Measurements from ENCODE around the gene CCDC97.
"Not testable (repeated sequence)": the region's sequence is repeated elsewhere in the genome, so short reads cannot be mapped to it uniquely, and the experiment has no call there.

The CCDC97 gene

DNA sequence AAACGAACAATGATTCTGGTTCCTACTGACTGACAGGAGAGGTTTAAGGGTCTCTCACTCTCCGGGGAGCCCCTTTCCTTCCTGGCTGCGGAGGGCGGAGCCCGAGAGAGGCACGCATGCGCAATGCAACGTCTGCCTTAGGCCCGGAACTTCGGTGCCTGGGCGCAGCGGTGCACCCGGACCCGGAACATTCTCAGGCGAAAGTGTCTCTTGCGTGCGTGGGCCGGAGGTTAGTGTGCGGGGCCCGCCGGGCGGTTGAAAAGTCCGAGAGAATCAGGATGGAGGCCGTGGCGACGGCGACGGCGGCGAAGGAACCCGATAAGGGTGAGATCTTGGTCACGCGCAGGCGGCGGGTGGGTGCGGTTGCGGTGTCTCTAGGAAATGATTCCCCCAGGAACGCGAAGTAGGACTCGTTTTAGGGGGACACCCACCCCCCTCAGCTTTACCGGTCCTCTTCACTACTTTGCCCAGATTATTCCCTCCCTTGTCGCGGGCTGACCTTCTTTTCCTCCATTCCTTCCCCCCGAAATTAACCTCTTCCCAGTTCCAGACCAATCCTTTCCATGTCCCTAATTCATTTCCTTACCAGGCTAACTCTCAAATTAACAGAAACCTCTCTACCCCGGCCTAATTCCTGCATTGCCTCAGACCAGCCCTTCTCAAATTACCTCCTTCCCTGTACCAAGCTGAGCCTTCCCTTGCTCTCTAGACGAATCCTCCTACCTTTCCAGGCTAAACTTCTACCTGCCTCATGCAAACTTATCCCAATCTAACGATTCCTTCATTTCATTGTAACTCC is at the start of gene CCDC97:
CCDC97 (plus strand) TSS at position 140 of the 799 bp plus-strand sequence; CDS start at position 279, 139 bp downstream.
- DNase-seq (ENCODE audit: low spot score): peak; percentile 88

DNA sequence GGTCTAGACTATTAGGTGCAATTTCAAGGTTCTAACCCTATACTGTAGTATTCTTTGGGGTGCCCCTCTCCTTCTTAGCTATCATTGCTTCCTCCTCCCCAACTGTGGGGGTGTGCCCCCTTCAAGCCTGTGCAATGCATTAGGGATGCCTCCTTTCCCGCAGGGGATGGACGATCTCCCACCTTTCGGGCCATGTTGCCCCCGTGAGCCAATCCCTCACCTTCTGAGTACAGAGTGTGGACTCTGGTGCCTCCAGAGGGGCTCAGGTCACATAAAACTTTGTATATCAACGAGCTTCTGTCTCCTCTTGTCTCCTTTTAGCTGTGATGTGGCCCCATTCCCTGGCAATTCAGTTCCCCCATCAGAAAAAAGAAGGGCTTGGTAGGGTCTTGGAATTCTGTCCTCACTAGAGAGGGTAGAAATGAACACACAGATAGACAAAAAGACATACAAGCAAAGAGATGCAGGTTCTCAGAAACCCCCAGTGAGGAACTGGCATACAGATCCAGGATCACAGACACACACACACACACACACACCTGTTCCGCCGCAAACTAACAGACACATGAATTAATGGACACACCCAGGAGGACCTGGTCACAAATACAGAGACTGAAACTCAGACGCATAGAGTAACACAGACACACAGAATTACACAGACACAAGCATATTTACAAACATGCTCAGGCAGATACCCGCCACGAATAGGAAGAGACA is 48.3 kb upstream of the CCDC97 start:
- no peak for DNase-seq (ENCODE audit: low spot score)

DNA sequence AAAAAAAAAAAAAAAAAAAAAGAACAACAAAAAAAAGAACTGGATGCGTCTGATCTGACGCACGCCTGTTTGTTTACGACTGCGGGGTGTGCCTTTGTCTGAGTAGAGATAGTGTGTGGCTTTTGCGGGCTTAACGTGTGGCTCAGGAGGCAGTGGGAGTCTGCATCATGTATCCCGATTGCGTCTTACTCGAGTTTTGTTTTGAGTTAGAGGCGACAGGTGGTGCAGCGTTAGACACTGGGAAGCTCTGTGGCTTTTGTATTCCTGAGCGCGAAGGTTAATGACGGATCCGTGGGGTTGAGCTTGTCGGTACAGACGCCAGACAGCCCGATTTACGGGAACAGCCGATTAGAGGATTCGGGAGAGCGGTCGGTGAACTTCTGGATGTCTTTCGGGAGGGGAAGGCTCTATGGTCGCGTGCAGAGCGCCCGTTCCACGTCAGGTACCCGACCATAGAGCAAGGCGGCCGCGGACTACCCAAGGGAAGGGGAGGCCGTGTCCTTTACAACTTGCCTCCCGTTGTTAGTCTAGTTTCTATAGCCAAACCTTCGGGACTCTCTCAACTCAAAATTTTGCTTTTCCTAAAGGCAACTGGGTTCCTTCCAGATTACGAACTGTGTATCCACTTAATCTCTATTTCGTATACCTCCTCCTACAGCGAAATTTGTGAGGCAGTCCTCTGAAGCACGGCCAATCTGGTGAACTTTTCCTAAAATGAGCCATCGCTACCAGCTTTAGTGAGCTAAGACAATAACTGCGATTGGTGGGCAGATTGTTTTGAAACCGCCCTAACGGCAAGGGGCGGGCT is 46.7 kb upstream of the CCDC97 start:
- no peak for DNase-seq (ENCODE audit: low spot score)

DNA sequence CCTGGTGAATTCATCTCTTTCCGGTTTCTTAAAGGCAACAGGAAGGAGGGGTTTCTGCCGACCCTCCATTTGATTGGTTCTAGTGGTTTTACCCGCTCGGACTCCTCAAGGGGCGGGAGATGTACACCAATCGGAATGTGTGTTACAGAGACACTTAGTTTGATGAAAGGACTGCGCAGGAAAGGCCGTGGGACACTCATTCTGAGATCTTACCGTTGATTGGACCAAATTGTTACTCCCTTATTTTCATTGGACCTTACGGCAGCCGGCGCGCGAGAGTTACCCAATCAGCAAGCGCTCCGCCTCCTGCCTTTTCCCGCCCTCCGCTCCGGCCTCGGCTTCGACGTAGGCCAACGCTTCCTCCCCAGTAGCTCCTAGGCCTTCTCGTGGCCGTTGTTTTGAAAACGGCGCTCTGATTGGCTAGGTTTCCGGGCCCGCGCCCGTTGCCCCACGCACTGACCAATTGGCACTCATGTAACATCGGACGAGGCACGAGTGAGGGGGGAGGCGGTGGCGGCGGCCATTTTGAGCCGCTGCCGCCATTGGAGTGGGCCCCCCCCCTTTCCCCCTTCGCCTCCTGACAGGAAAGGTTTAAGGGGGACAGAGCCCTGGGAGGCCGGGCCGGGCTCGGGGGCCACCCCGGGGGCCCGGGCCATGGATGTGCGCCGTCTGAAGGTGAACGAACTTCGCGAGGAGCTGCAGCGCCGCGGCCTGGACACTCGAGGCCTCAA is 46.0 kb upstream of the CCDC97 start, which contains the start of gene HNRNPUL1:
HNRNPUL1 (plus strand) TSS at position 523 of the 731 bp plus-strand sequence; CDS start at position 655, 132 bp downstream.
- peak; percentile 100 for DNase-seq (ENCODE audit: low spot score)

DNA sequence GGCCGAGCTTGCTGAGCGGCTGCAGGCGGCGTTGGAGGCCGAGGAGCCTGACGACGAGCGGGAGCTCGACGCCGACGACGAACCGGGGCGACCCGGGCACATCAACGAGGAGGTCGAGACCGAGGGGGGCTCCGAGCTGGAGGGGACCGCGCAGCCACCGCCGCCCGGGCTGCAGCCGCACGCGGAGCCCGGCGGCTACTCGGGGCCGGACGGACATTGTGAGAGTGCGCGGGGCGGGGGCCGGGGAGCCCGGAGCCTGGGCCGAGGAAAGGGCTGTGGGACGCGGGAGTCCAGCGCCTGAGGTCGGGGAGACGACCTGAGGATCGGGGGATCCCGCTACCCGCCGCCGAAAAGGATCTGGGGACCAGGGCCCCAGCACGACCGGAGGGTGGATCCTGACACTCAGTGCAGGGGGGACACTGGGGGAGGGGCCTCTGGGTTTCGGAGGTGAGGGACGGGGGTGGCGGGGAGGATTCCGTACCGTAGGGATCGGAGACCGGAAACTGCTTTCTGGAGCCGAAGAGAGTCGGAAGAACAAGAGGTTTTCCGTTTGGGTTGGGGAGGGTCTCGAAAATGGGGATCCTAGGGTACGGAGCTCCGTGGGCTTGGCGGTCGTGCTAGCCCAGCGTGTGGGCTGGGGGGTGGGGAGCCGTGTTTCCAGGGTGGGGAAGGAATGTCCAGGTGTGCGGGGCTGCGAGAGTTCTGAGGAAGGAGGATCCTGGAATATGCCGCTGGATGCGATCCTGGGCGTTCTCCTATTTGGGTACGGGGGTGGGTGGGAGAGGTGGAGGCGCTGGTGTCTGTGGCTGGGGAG is 45.2 kb upstream of the CCDC97 start:
- peak; percentile 15 for DNase-seq (ENCODE audit: low spot score)

DNA sequence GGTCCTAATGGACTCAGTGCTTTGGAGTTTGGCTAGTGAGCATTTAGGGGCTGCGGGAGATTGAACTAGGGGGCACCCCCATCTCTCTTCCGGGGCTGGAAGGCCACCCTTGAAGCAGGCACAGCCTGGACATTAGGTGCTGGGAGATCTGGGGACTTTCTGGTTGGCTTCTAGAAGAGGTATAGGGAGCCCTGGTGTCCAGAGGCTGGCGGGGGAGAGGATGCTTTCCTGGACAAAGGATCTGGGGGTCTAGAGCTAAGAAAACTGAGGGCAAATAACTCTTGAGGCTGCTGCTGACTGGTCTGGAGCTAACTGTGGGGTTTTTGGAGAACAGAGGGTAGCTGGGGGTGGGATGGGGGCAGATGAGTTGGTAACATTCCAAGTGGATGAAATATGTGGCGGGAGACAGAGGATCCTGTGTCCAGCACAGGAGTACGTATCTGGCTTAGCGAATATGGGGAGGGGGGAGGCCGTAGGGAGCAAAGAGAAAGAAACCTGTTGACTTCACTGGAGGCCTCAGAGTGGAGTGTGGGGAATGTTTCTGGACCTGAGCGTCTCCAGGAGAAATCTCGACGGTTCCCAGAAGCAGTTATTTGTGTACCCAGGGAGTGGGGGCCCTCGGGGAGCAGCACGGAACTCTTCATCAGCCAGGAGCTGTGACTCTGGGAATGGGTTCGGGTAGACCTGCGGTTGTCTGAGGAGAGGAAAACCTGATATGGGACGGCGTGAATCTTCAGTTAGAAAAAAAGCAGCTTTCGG is 44.4 kb upstream of the CCDC97 start:
- DNase-seq (ENCODE audit: low spot score): no peak

DNA sequence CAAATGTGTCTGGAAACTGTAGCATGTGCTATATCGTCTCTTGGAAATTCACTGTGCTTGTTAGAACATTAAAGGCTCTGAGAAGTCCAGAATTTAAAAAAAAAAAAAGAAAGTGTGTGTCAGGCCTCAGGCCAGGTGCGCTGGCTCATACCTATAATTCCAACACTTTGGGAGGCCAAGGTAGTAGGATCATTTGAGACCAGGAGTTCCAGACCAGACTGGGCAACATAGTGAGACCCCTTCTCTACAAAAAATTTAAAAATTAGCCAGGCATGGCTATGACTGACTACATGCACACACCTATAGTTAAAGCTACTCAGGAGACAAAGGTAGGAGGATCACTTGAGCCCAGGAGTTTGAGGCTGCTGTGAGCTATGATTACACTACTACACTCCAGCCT is 40.9 kb upstream of the CCDC97 start:
- DNase-seq (ENCODE audit: low spot score): no peak

DNA sequence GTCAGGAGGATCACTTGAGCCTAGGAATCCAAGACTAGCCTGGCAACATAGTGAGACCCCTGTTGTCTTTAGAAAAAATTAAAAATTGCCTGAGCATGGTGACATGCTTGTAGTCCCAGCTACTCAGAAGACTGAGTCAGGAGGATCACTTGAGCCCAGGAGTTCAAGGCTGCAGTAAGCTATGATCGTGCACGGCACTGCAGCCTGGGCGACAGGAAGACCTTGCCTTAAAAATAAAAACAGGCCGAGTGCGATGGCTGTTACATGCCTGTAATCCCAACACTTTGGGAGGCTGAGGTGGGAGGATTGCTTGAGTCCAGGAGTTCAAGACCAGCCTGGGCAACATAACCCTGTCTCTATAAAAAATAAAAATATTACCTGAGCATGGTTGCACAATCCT is 40.4 kb upstream of the CCDC97 start:
- no peak for DNase-seq (ENCODE audit: low spot score)

DNA sequence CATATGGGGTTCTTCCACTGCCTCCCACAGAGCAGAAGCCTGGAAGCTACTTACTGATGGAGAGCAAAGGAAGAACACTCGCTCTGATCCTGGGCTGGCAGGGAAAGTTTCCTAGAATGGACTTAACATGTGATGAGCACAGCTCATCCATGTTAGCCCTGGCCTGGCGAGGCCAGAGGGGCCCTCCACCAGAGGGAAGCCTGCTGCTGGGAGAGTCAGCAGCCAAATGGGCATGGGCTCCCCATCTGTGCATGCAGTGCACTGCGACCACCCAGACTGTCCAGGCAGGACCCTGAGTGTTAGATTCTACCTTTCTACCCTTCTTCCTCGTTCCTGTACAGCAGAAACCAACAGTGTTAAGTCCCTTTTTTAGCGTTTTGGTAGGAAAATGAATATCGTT is 36.9 kb upstream of the CCDC97 start:
- DNase-seq (ENCODE audit: low spot score): no peak

DNA sequence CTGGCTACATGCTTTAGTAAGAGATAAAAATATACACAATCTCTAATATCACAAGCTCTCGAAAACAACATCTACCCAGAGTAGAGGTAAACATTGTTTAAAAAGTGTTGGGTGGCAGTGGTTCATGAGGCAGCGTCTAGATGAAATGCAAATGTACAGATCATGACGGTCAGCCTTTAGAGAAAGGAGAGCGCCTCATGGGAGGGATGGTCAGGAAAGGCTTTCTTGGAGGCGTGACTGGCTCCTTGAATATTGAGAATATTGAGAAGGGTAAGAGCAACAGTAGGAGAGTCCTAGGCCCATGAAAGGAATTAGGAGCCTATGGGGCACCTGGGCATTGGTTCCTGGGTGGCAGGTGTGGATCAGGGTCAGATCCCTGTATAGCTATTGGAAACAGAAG is 35.2 kb upstream of the CCDC97 start:
- no peak for DNase-seq (ENCODE audit: low spot score)

DNA sequence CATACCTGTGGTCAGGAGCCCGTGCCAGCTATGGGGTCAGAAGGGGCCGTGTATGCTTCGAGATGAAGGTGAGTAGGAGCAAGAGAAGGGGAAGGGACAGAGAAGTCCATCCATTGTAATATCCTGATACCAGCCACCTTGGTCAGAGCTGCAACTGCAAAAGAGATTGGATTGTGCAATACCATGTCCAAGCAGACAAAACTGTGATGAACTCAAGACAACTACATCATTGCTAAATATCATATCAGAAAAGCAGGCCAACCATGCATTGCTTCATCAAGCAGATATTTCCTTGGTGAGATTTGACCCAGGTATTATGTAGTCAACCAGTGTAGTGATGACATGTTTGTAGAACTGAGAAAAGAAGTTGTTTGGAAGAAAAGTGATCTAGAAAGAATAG is 33.7 kb upstream of the CCDC97 start:
- no peak for DNase-seq (ENCODE audit: low spot score)

DNA sequence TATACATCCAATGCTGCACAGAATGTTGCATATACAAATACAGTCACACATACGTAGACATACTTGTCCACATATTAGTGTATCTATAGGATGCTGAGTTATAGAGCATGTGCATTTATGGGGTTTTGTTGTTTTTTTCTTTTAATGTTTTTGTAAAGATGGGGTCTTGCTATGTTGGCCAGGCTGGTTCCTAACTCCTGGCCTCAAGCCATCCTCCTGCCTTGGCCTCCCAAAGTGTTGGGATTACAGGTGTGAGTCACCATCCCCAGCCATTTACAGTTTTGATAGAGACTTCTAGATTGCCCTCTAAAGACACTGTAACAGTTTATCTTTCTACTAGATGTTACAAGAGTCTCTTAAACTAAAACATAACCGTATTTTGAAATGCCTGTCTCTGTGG is 31.5 kb upstream of the CCDC97 start:
- no peak for DNase-seq (ENCODE audit: low spot score)

DNA sequence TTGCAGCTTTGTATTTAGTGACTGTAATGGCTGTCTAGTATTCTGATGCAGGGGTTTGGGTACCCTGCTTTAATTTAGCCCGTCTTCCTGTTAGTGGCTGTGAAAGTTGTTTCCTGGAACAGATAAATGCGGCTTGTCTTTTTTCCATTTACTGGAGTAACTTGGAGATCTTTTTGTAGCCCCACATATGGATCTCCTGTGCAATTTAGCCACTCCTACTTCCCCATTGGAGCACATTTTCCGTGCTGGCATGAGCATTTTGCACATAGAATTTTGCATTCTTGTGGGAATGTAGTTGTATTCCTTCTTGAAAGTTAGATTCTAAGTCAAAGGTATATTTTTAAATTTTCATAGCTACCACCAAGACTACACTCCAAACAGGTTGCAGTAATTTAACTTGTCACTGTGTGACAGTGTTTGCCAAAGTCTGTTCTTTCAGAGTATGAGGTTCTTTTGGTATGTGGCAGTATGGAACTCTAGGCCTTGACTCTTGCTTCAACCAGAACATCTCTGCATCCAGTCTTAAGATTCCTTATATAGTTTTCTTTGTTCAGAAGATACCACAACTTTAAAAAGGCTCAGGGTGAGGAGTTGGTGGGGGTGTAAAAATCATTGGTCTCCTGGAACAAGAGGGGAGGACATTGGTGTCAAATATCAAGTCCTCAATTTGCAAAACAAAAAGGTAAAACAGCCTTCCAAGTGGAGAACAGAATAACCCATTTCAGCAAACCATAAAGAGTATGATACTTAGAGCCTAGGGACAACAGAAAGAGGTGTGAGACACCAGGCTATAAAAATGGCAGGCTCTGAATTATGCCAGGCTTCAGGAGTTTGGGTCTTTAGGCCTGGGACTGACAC is 21.1 kb upstream of the CCDC97 start:
- no peak for DNase-seq (ENCODE audit: low spot score)

DNA sequence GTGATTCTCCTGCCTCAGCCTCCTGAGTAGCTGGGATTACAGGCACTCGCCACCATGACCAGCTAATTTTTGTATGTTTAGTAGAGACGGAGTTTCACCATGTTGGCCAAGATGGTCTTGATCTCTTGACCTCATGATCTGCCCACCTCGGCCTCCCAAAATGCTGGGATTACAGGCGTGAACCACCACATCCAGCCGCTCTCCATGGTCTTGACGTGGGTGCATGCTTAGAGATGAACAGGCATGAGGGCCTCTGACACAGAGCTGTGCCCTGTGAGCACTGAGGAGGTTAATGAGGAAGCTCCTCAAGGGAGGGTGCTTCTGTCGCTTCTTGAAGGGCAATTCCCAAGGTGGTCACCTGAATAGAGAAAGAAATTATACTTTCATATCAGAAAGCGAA is 20.2 kb upstream of the CCDC97 start:
- not testable (repeated sequence) for DNase-seq (ENCODE audit: low spot score)

DNA sequence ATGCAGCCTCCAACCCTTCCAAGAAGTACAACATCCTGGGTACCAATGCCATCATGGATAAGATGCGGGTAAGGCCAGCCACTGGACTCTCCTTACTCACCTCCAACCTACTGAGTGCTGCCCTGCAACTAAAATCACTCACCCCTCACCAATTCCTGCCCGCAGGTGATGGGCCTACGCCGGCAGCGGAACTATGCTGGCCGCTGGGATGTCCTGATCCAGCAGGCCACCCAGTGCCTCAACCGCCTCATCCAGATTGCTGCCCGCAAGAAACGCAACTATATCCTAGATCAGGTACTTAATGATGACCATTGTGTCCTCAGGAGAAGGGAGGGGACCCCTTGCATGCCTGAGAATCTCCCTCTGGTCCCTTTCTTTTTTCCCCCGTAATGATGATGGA is 15.6 kb upstream of the CCDC97 start:
- no peak for DNase-seq (ENCODE audit: low spot score)

DNA sequence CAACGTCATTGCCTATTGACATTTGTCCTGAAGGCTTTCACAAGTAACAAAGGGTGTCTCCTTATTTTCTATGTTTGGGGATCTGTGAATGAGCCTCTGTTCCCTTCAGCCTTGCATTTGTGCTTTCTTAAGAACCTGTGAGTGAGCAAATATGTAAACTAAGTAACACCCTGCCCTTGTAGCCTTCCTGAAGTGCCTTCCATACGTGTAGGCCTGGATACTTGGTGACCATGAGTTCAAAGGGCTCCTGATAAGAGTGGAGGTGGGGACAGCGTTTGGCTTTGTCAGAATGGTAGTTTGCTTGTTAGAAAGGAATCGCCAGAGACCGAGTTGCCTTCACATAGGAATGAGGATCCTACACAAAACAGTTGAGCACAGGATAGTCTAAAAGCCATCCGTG is 14.5 kb upstream of the CCDC97 start:
- DNase-seq (ENCODE audit: low spot score): no peak

DNA sequence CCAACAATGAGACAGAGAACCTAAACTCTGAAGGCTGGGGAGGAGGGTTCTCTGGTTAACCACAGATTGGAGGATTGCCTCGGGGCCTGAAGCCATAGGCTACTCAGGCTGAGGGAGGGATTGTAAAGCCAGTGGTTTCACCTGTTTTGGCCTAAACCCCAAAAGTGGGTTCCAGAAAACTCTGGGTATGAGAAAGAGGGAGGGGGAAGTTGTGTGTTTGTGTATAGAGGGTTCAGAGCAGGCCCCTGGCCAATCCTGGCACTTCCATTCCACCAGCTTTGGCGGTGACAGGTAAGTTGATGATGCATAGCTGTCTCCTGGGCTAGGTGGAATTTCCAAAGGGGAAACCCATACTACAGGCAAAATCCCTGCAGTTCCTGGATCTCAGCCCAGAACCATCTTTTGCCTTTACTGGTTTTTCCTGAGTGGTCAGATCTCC is 13.5 kb upstream of the CCDC97 start:
- DNase-seq (ENCODE audit: low spot score): no peak

DNA sequence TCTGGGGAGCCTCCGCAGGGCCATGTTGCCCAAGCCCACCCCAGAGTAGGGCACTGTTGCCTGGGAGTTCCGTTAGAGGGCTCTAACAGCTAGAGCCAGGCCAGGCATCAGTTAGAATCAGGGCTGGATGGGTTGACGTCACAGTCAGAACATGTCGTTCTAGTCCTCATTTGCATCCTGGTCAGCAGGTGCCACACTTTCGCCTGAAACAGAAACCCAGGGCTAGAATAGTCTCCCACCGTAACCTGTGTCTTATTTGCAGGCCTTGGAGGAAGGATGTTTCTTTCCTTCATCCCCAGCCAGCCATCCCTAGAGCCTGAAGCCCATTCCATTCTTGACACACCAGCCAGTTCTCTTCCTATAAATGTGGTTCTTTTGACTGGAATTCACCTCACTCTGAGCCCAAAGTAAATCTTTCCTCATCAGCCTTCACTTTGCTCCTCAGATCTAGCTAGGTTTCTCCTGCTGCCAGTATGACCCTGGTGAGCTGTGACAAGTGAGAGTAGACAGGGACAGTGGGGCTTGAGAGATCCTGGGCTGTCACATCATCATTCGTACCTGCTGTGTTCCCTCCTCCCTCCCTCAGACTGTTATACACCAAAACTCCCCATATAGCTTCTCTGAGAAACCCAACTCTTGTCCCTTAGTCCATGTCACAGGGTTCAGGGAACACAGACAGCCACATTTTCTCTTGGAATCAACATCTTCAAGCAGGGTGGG is 12.2 kb upstream of the CCDC97 start:
- DNase-seq (ENCODE audit: low spot score): no peak

Measured in putamen (tissue), 1 donor.